ENCODE data around the gene PPM1N. TPM values are rescaled to one million over a fixed set of nuclear protein-coding genes. Genes with fewer than 3 reads are reported as not detected.
A peak's percentile ranks its signal among the peaks of the same experiment; 100 is the strongest.

The PPM1N gene
- total and polyA plus RNA-seq, 2 experiments from 2014 or later: 0.32 to 0.63 TPM

DNA sequence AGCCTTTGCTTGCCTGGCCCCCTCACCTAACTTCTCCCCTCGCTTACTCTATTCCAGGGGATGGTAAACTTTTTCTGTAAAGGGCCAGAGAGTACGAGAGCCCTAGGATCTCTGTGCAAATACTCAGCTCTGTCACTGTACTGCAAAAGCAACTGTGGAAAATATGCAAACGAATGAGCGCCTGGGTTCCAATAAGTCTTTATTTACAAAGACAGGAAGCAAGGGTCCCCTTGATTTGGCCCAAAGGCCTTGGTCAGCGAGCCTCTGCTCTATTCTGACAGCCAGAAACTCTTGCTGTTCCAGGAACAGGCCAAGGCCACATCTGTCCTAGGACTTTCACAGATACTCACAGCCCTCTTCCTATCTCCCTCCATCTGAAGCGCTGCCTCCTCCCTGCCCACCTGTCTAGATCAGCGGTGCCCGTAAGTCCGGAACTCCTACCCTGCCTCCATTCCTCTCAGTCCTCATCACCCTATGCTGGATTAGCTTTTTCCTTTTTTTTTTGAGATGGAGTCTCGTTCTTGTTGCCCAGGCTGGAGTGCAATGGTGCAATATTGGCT lies 49.0 kb downstream of the PPM1N start:
- Histone ChIP-seq H3K4me2 (ENCODE audit: unreplicated experiment) (no peak overlapping the region), H3K36me3 (ENCODE audit: low read depth) (no peaks in the 10 kb centered on the region), H3K79me2 (ENCODE audit: insufficient read depth) (no peaks in the 10 kb centered on the region), H3K9me2 (ENCODE audit: insufficient read depth) (no peaks in the 10 kb centered on the region), H3F3A (ENCODE audit: insufficient read depth) (0 out of 2 replicates have a peak, but pooled peaks cover 3% of the 10 kb centered on the region), H3K4me3 (no peak overlapping the region), H3K27ac (no peak overlapping the region), H4K20me1 (ENCODE audit: insufficient read depth) (no peaks in the 10 kb centered on the region), H3K27me3 (replicated peaks; ENCODE audit: insufficient read depth) (no peaks in the 10 kb centered on the region), H3K9me3 (ENCODE audit: low read depth) (no peaks in the 10 kb centered on the region), H2AFZ (no peak overlapping the region), H3K9ac (no peak overlapping the region), H3K4me1 (ENCODE audit: insufficient read depth) (peaks cover 14% of the 10 kb centered on the region)
- in situ Hi-C loops (cut with MboI): no loop called here
- TF ChIP-seq EZH2phosphoT487 (IDR thresholded peaks at IDR 0.05; ENCODE audit: insufficient read depth, low read depth) (no peak), EZH2 (IDR thresholded peaks at IDR 0.05; ENCODE audit: insufficient read depth, poor library complexity, severe bottlenecking) (no peak)
- 97 to 99% methylated on average over 9 to 10 of the region's 10 CpGs for WGBS, 2 experiments (ENCODE audit: low coverage in 1 of 2, low lambda C conversion rate in 2 of 2, missing lambda C conversion rate in 2 of 2)
- DNase-seq: no peak

DNA sequence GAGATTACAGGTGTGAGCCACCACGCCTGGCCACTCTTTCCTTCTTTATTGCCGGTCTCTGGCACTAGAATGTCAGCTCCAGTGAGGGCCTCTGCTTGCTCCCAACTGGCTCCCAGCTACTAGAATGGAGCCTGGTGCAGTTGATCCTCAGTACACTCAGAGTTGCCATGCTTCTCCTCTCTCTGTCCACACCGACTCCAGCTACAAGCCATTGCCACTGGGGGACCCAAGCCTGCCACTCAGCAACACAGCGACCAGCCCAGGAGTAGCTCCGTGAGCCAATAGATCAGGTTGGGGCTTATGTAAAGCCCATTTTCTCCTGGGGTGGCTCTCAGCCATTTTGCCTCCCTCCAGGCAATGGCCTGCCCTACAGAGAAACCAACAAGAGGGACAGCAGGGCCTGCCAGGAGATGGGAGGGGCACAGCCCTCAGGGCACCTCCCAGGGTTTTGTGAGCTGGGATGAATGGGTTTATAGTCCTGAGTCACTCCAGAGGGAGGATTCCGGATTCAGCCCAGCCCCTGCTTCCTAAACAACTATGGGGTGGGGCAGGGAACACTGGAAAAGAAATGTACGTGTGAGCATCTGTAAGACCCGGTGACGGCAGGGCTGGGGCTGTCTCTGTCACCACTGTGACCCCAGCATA lies 49.8 kb downstream of the PPM1N start:
- Histone ChIP-seq H3K9me3 (ENCODE audit: low read depth) (no peaks in the 10 kb centered on the region), H3K27ac (no peak overlapping the region), H3K4me3 (no peak overlapping the region), H3K4me1 (ENCODE audit: insufficient read depth) (peaks cover 14% of the 10 kb centered on the region), H3K79me2 (ENCODE audit: insufficient read depth) (no peaks in the 10 kb centered on the region), H3K4me2 (ENCODE audit: unreplicated experiment) (no peak overlapping the region), H3K9me2 (ENCODE audit: insufficient read depth) (no peaks in the 10 kb centered on the region), H3F3A (ENCODE audit: insufficient read depth) (0 out of 2 replicates have a peak, but pooled peaks cover 3% of the 10 kb centered on the region), H2AFZ (no peak overlapping the region), H3K36me3 (ENCODE audit: low read depth) (no peaks in the 10 kb centered on the region), H3K9ac (no peak overlapping the region), H4K20me1 (ENCODE audit: insufficient read depth) (no peaks in the 10 kb centered on the region), H3K27me3 (replicated peaks; ENCODE audit: insufficient read depth) (no peaks in the 10 kb centered on the region)
- in situ Hi-C loops (cut with MboI): no loop called here
- 68 to 72% methylated on average over 9 of the region's 9 CpGs for WGBS, 2 experiments (ENCODE audit: low coverage in 1 of 2, low lambda C conversion rate in 2 of 2, missing lambda C conversion rate in 2 of 2)
- DNase-seq: peak; percentile 86
- TF ChIP-seq EZH2 (IDR thresholded peaks at IDR 0.05; ENCODE audit: insufficient read depth, poor library complexity, severe bottlenecking) (no peak), EZH2phosphoT487 (IDR thresholded peaks at IDR 0.05; ENCODE audit: insufficient read depth, low read depth) (no peak)

Other genes with a start within 250 kb of the PPM1N start
- 10.2 and 11.6 TPM in 2 replicates for gene MARK4, start 247.2 kb upstream of the PPM1N start, total RNA-seq (2014; rRNA removed; shearing (Covaris generic))
- 4.0 and 4.9 TPM in 2 replicates for gene MARK4, start 247.2 kb upstream of the PPM1N start, polyA plus RNA-seq (2016; fragmentation: Nextera tagmentation; extraction: Ambion mirVana)
- gene CKM, start 175.6 kb upstream of the PPM1N start, total RNA-seq (2014; rRNA removed; shearing (Covaris generic)): not detected in 2 replicates
- gene CKM, start 175.6 kb upstream of the PPM1N start, polyA plus RNA-seq (2016; fragmentation: Nextera tagmentation; extraction: Ambion mirVana): 0.11 TPM in 1 of 2 replicates, not detected in the other
- gene KLC3, start 157.7 kb upstream of the PPM1N start, total RNA-seq (2014; rRNA removed; shearing (Covaris generic)): not detected in 2 replicates
- gene KLC3, start 157.7 kb upstream of the PPM1N start, polyA plus RNA-seq (2016; fragmentation: Nextera tagmentation; extraction: Ambion mirVana): not detected in 2 replicates
- 29.8 and 32.3 TPM in 2 replicates for gene ERCC2, start 127.9 kb upstream of the PPM1N start, total RNA-seq (2014; rRNA removed; shearing (Covaris generic))
- gene ERCC2, start 127.9 kb upstream of the PPM1N start, polyA plus RNA-seq (2016; fragmentation: Nextera tagmentation; extraction: Ambion mirVana): 13.7 TPM in 2 replicates
- 3.9 and 36.5 TPM in 2 replicates for gene PPP1R13L, start 93.4 kb upstream of the PPM1N start, total RNA-seq (2014; rRNA removed; shearing (Covaris generic))
- 6.2 and 6.4 TPM in 2 replicates for gene PPP1R13L, start 93.4 kb upstream of the PPM1N start, polyA plus RNA-seq (2016; fragmentation: Nextera tagmentation; extraction: Ambion mirVana)
- 3.9 and 8.8 TPM in 2 replicates for gene POLR1G, start 91.8 kb upstream of the PPM1N start, total RNA-seq (2014; rRNA removed; shearing (Covaris generic))
- gene POLR1G, start 91.8 kb upstream of the PPM1N start, polyA plus RNA-seq (2016; fragmentation: Nextera tagmentation; extraction: Ambion mirVana): 7.2 and 10.8 TPM in 2 replicates
- gene ERCC1, start 74.5 kb upstream of the PPM1N start, total RNA-seq (2014; rRNA removed; shearing (Covaris generic)): 63.0 and 79.8 TPM in 2 replicates
- gene ERCC1, start 74.5 kb upstream of the PPM1N start, polyA plus RNA-seq (2016; fragmentation: Nextera tagmentation; extraction: Ambion mirVana): 89.0 and 90.9 TPM in 2 replicates
- 11.9 and 16.1 TPM in 2 replicates for gene FOSB, start 30.4 kb upstream of the PPM1N start, total RNA-seq (2014; rRNA removed; shearing (Covaris generic))
- gene FOSB, start 30.4 kb upstream of the PPM1N start, polyA plus RNA-seq (2016; fragmentation: Nextera tagmentation; extraction: Ambion mirVana): 4.8 and 8.3 TPM in 2 replicates
- gene RTN2, start 1.4 kb upstream of the PPM1N start, total RNA-seq (2014; rRNA removed; shearing (Covaris generic)): 14.8 and 19.6 TPM in 2 replicates
- gene RTN2, start 1.4 kb upstream of the PPM1N start, polyA plus RNA-seq (2016; fragmentation: Nextera tagmentation; extraction: Ambion mirVana): 7.8 and 8.2 TPM in 2 replicates
- 108 and 135 TPM in 2 replicates for gene VASP, start 9.0 kb downstream of the PPM1N start, total RNA-seq (2014; rRNA removed; shearing (Covaris generic))
- 31.9 and 32.6 TPM in 2 replicates for gene VASP, start 9.0 kb downstream of the PPM1N start, polyA plus RNA-seq (2016; fragmentation: Nextera tagmentation; extraction: Ambion mirVana)
- gene OPA3, start 86.4 kb downstream of the PPM1N start, total RNA-seq (2014; rRNA removed; shearing (Covaris generic)): 5.3 and 10.6 TPM in 2 replicates
- 11.8 and 11.9 TPM in 2 replicates for gene OPA3, start 86.4 kb downstream of the PPM1N start, polyA plus RNA-seq (2016; fragmentation: Nextera tagmentation; extraction: Ambion mirVana)
- gene GPR4, start 103.8 kb downstream of the PPM1N start, total RNA-seq (2014; rRNA removed; shearing (Covaris generic)): 0.32 TPM in 1 of 2 replicates, not detected in the other
- gene GPR4, start 103.8 kb downstream of the PPM1N start, polyA plus RNA-seq (2016; fragmentation: Nextera tagmentation; extraction: Ambion mirVana): 0.51 and 1.6 TPM in 2 replicates
- 24.4 and 27.5 TPM in 2 replicates for gene EML2, start 141.0 kb downstream of the PPM1N start, total RNA-seq (2014; rRNA removed; shearing (Covaris generic))
- gene EML2, start 141.0 kb downstream of the PPM1N start, polyA plus RNA-seq (2016; fragmentation: Nextera tagmentation; extraction: Ambion mirVana): 6.6 and 8.3 TPM in 2 replicates
- gene GIPR, start 169.8 kb downstream of the PPM1N start, total RNA-seq (2014; rRNA removed; shearing (Covaris generic)): not detected in 2 replicates
- gene GIPR, start 169.8 kb downstream of the PPM1N start, polyA plus RNA-seq (2016; fragmentation: Nextera tagmentation; extraction: Ambion mirVana): not detected in 2 replicates
- 129 and 152 TPM in 2 replicates for gene SNRPD2, start 193.5 kb downstream of the PPM1N start, total RNA-seq (2014; rRNA removed; shearing (Covaris generic))
- gene SNRPD2, start 193.5 kb downstream of the PPM1N start, polyA plus RNA-seq (2016; fragmentation: Nextera tagmentation; extraction: Ambion mirVana): 544 and 545 TPM in 2 replicates
- 8.6 and 13.2 TPM in 2 replicates for gene QPCTL, start 194.2 kb downstream of the PPM1N start, total RNA-seq (2014; rRNA removed; shearing (Covaris generic))
- gene QPCTL, start 194.2 kb downstream of the PPM1N start, polyA plus RNA-seq (2016; fragmentation: Nextera tagmentation; extraction: Ambion mirVana): 7.4 and 7.6 TPM in 2 replicates
- gene FBXO46, start 232.5 kb downstream of the PPM1N start, total RNA-seq (2014; rRNA removed; shearing (Covaris generic)): 6.3 and 9.1 TPM in 2 replicates
- gene FBXO46, start 232.5 kb downstream of the PPM1N start, polyA plus RNA-seq (2016; fragmentation: Nextera tagmentation; extraction: Ambion mirVana): 3.1 and 3.3 TPM in 2 replicates
- not detected in 2 replicates for gene MEIOSIN, start 235.0 kb downstream of the PPM1N start, total RNA-seq (2014; rRNA removed; shearing (Covaris generic))
- gene MEIOSIN, start 235.0 kb downstream of the PPM1N start, polyA plus RNA-seq (2016; fragmentation: Nextera tagmentation; extraction: Ambion mirVana): not detected in 2 replicates